NOMO-1 (cell line): ENCODE data around the gene TRAPPC3L.

Source experiments
- DNase-seq, 2 experiments: peaks; one replicate each; lab custom pipeline; 2025; ENCODE audit not compliant: unreplicated experiment in 2 of 2; lab: John Stamatoyannopoulos, UW

TRAPPC3L gene

GRCh38 chr6:116560130-116560529, 14.6 kb upstream of the TRAPPC3L start:
- no peak for DNase-seq

GRCh38 chr6:116557893-116558292, 12.4 kb upstream of the TRAPPC3L start:
- DNase-seq, result no peak

GRCh38 chr6:116556814-116557415, 11.4 kb upstream of the TRAPPC3L start:
- no peak for DNase-seq

GRCh38 chr6:116556065-116556464, 10.6 kb upstream of the TRAPPC3L start:
- DNase-seq, result no peak

- no peak for DNase-seq
Observed at GRCh38 chr6:116553451-116553850, 8.0 kb upstream of the TRAPPC3L start, which contains the start of gene CALHM4. Gene CALHM4, plus strand, starts transcription at chr6:116553751. Its CDS starts 43 bp downstream, at chr6:116553794.

- DNase-seq, result no peak
Observed at GRCh38 chr6:116550796-116551195, 5.3 kb upstream of the TRAPPC3L start.

GRCh38 chr6:116547358-116547757, 1.9 kb upstream of the TRAPPC3L start:
- DNase-seq, result no peak

GRCh38 chr6:116543149-116543548, 2.3 kb downstream of the TRAPPC3L start:
- no peak for DNase-seq

- DNase-seq, result no peak
Observed at GRCh38 chr6:116542426-116542825, 3.1 kb downstream of the TRAPPC3L start.

GRCh38 chr6:116536216-116536621, 9.3 kb downstream of the TRAPPC3L start:
- DNase-seq, result peak; percentile 32 to 48

- no peak for DNase-seq
Observed at GRCh38 chr6:116535109-116535508, 10.4 kb downstream of the TRAPPC3L start.

GRCh38 chr6:116533233-116533957, 12.1 kb downstream of the TRAPPC3L start:
- DNase-seq, result peak; percentile 47 to 69

- peak in 1 of 2 experiments; percentile 77 for DNase-seq
Observed at GRCh38 chr6:116531675-116532570, 13.6 kb downstream of the TRAPPC3L start.

- DNase-seq, result no peak
Observed at GRCh38 chr6:116530436-116530835, 15.0 kb downstream of the TRAPPC3L start.

GRCh38 chr6:116529466-116530290, 15.8 kb downstream of the TRAPPC3L start:
- DNase-seq, result no peak

GRCh38 chr6:116528780-116529179, 16.7 kb downstream of the TRAPPC3L start:
- no peak for DNase-seq

- DNase-seq, result no peak
Observed at GRCh38 chr6:116528133-116528532, 17.4 kb downstream of the TRAPPC3L start.

- no peak for DNase-seq
Observed at GRCh38 chr6:116524236-116524635, 21.2 kb downstream of the TRAPPC3L start.

GRCh38 chr6:116522896-116523295, 22.6 kb downstream of the TRAPPC3L start:
- no peak for DNase-seq

GRCh38 chr6:116518621-116519368, 26.7 kb downstream of the TRAPPC3L start:
- DNase-seq, result no peak
